ENCODE data around the gene ANKRD65.

- TF ChIP-seq CTCF (conservative IDR thresholded peaks at IDR 0.05) (no peak), EZH2 (IDR thresholded peaks at IDR 0.05; ENCODE audit: low read depth) (no peak)
Measured at GRCh38 chr1:1437904-1438376, 16.9 kb upstream of the ANKRD65 start.

All from PC-9 (cell line).